Measurements from ENCODE around the gene MPP3. TPM values are rescaled to one million over a fixed set of nuclear protein-coding genes. Genes with fewer than 3 reads are reported as not detected.

Gene MPP3
- total RNA-seq, 2 experiments from 2014 or later = not detected

GRCh38 chr17:43857957-43858600 lies 25.1 kb upstream of the MPP3 start:
- Histone ChIP-seq H3K36me3 (ENCODE audit: insufficient read depth, low read length) (no peaks in the 10 kb centered on the region), H3K27ac (ENCODE audit: low read depth, low read length, poor library complexity, severe bottlenecking) (no peak overlapping the region), H2AFZ (ENCODE audit: low read length) (no peak overlapping the region), H3K9me3 (ENCODE audit: low read length) (no peaks in the 10 kb centered on the region), H4K20me1 (ENCODE audit: insufficient read depth, low read length) (no peaks in the 10 kb centered on the region), H3K79me2 (ENCODE audit: insufficient read depth, low read depth, low read length) (no peaks in the 10 kb centered on the region), H3K4me3 (ENCODE audit: low read depth, low read length, poor library complexity, severe bottlenecking) (no peak overlapping the region), H3K4me1 (ENCODE audit: insufficient read depth, low read length, poor library complexity, severe bottlenecking) (no peaks in the 10 kb centered on the region), H3K4me2 (ENCODE audit: low read length) (no peak overlapping the region), H3K9me2 (ENCODE audit: insufficient read depth, low read length) (no peaks in the 10 kb centered on the region)
- TF ChIP-seq EZH2phosphoT487 (IDR thresholded peaks at IDR 0.05; ENCODE audit: borderline replicate concordance, low read depth, low read length) = no peak
- no peak for TF ChIP-seq CTCF (conservative IDR thresholded peaks at IDR 0.05; ENCODE audit: low read length)
- intact Hi-C loops (cut with micrococcal nuclease; ENCODE audit: unreplicated experiment) = no loop called here
- no TSS peak for BruUV-seq (replicated peaks)
- no peak for DNase-seq (ENCODE audit: low spot score)
- ChIA-PET CTCF (ENCODE audit: unreplicated experiment) (no interaction called here), POLR2A (no interaction called here)

- TF ChIP-seq EZH2phosphoT487 (IDR thresholded peaks at IDR 0.05; ENCODE audit: borderline replicate concordance, low read depth, low read length) = no peak
- TF ChIP-seq CTCF (conservative IDR thresholded peaks at IDR 0.05; ENCODE audit: low read length) = no peak
- Histone ChIP-seq H3K4me2 (ENCODE audit: low read length) (no peak overlapping the region), H3K9me3 (ENCODE audit: low read length) (no peaks in the 10 kb centered on the region), H3K4me3 (ENCODE audit: low read depth, low read length, poor library complexity, severe bottlenecking) (no peak overlapping the region), H3K27ac (ENCODE audit: low read depth, low read length, poor library complexity, severe bottlenecking) (no peak overlapping the region), H3K79me2 (ENCODE audit: insufficient read depth, low read depth, low read length) (no peaks in the 10 kb centered on the region), H3K4me1 (ENCODE audit: insufficient read depth, low read length, poor library complexity, severe bottlenecking) (no peaks in the 10 kb centered on the region), H3K9me2 (ENCODE audit: insufficient read depth, low read length) (no peaks in the 10 kb centered on the region), H2AFZ (ENCODE audit: low read length) (no peak overlapping the region), H4K20me1 (ENCODE audit: insufficient read depth, low read length) (no peaks in the 10 kb centered on the region), H3K36me3 (ENCODE audit: insufficient read depth, low read length) (no peaks in the 10 kb centered on the region)
- intact Hi-C loops (cut with micrococcal nuclease; ENCODE audit: unreplicated experiment) = no loop called here
- POLR2A ChIA-PET = no interaction called here
- CTCF ChIA-PET (ENCODE audit: unreplicated experiment) = no interaction called here
- BruUV-seq (replicated peaks) = no TSS peak
- DNase-seq (ENCODE audit: low spot score) = no peak
Measured at GRCh38 chr17:43857141-43857540, 24.2 kb upstream of the MPP3 start.

- ChIA-PET POLR2A (no interaction called here), CTCF (ENCODE audit: unreplicated experiment) (no interaction called here)
- no peak overlapping the region for H3K27ac ChIP-seq (ENCODE audit: low read depth, low read length, poor library complexity, severe bottlenecking)
- H3K79me2 ChIP-seq (ENCODE audit: insufficient read depth, low read depth, low read length) = no peaks in the 10 kb centered on the region
- no peaks in the 10 kb centered on the region for H3K9me3 ChIP-seq (ENCODE audit: low read length)
- no peaks in the 10 kb centered on the region for H3K9me2 ChIP-seq (ENCODE audit: insufficient read depth, low read length)
- H2AFZ ChIP-seq (ENCODE audit: low read length) = no peak overlapping the region
- no peak for DNase-seq (ENCODE audit: low spot score)
- no peak overlapping the region for H3K4me2 ChIP-seq (ENCODE audit: low read length)
- H3K4me3 ChIP-seq (ENCODE audit: low read depth, low read length, poor library complexity, severe bottlenecking) = no peak overlapping the region
- H3K36me3 ChIP-seq (ENCODE audit: insufficient read depth, low read length) = no peaks in the 10 kb centered on the region
- no peak for TF ChIP-seq CTCF (conservative IDR thresholded peaks at IDR 0.05; ENCODE audit: low read length)
- TF ChIP-seq EZH2phosphoT487 (IDR thresholded peaks at IDR 0.05; ENCODE audit: borderline replicate concordance, low read depth, low read length) = no peak
- no TSS peak for BruUV-seq (replicated peaks)
- intact Hi-C loops (cut with micrococcal nuclease; ENCODE audit: unreplicated experiment) = no loop called here
- no peaks in the 10 kb centered on the region for H3K4me1 ChIP-seq (ENCODE audit: insufficient read depth, low read length, poor library complexity, severe bottlenecking)
- H4K20me1 ChIP-seq (ENCODE audit: insufficient read depth, low read length) = no peaks in the 10 kb centered on the region
Measured at GRCh38 chr17:43856141-43856540, 23.2 kb upstream of the MPP3 start.
